Measurements from ENCODE around the gene TM4SF20.

The TM4SF20 gene

GRCh38 chr2:227323818-227324217 lies 55.3 kb downstream of the TM4SF20 start:
- Histone ChIP-seq H3K36me3 (ENCODE audit: control insufficient read depth, insufficient read depth, low read length) (no peaks in the 10 kb centered on the region; the same call in 1 of the 2 replicates), H3K27ac (ENCODE audit: low read length) (no peak overlapping the region), H3K9me3 (ENCODE audit: control insufficient read depth, insufficient read depth, low read length) (no peaks in the 10 kb centered on the region), H3K27me3 (ENCODE audit: control insufficient read depth, insufficient read depth, low read length) (no peaks in the 10 kb centered on the region), H3K4me3 (ENCODE audit: low read length) (no peak overlapping the region), H3K4me1 (ENCODE audit: control insufficient read depth, insufficient read depth, low read length) (no peaks in the 10 kb centered on the region)
- no peak for DNase-seq (ENCODE audit: low read depth, low spot score)
- no CpG with 5 or more reads among the region's 4 CpGs for WGBS (ENCODE audit: insufficient coverage, insufficient read length)

- Histone ChIP-seq H3K36me3 (ENCODE audit: control insufficient read depth, insufficient read depth, low read length) (no peaks in the 10 kb centered on the region; the same call in 1 of the 2 replicates), H3K27me3 (ENCODE audit: control insufficient read depth, insufficient read depth, low read length) (no peaks in the 10 kb centered on the region), H3K27ac (ENCODE audit: low read length) (no peak overlapping the region), H3K9me3 (ENCODE audit: control insufficient read depth, insufficient read depth, low read length) (no peaks in the 10 kb centered on the region), H3K4me3 (ENCODE audit: low read length) (no peak overlapping the region), H3K4me1 (ENCODE audit: control insufficient read depth, insufficient read depth, low read length) (no peaks in the 10 kb centered on the region)
- WGBS (ENCODE audit: insufficient coverage, insufficient read length): no CpG with 5 or more reads among the region's 5 CpGs
- DNase-seq (ENCODE audit: low read depth, low spot score): no peak
Measured at GRCh38 chr2:227322530-227323205, 56.4 kb downstream of the TM4SF20 start.

- WGBS (ENCODE audit: insufficient coverage, insufficient read length): no CpG with 5 or more reads among the region's 33 CpGs
- no peak for DNase-seq (ENCODE audit: low read depth, low spot score)
- no peak overlapping the region for H3K4me3 ChIP-seq (ENCODE audit: low read length)
- H3K27me3 ChIP-seq (ENCODE audit: control insufficient read depth, insufficient read depth, low read length): no peaks in the 10 kb centered on the region
- H3K9me3 ChIP-seq (ENCODE audit: control insufficient read depth, insufficient read depth, low read length): no peaks in the 10 kb centered on the region
- H3K36me3 ChIP-seq (ENCODE audit: control insufficient read depth, insufficient read depth, low read length): no peaks in the 10 kb centered on the region; the same call in 1 of the 2 replicates
- no peak overlapping the region for H3K27ac ChIP-seq (ENCODE audit: low read length)
- H3K4me1 ChIP-seq (ENCODE audit: control insufficient read depth, insufficient read depth, low read length): no peaks in the 10 kb centered on the region
Measured at GRCh38 chr2:227320305-227321094, 58.6 kb downstream of the TM4SF20 start.

GRCh38 chr2:227317834-227318233 lies 61.3 kb downstream of the TM4SF20 start:
- no peak for DNase-seq (ENCODE audit: low read depth, low spot score)
- H3K9me3 ChIP-seq (ENCODE audit: control insufficient read depth, insufficient read depth, low read length): no peaks in the 10 kb centered on the region
- no peaks in the 10 kb centered on the region; the same call in 1 of the 2 replicates for H3K36me3 ChIP-seq (ENCODE audit: control insufficient read depth, insufficient read depth, low read length)
- no peaks in the 10 kb centered on the region for H3K27me3 ChIP-seq (ENCODE audit: control insufficient read depth, insufficient read depth, low read length)
- WGBS (ENCODE audit: insufficient coverage, insufficient read length): no CpG with 5 or more reads among the region's 2 CpGs
- H3K4me3 ChIP-seq (ENCODE audit: low read length): no peak overlapping the region
- no peak overlapping the region for H3K27ac ChIP-seq (ENCODE audit: low read length)
- no peaks in the 10 kb centered on the region for H3K4me1 ChIP-seq (ENCODE audit: control insufficient read depth, insufficient read depth, low read length)

- no peak for DNase-seq (ENCODE audit: low read depth, low spot score)
- Histone ChIP-seq H3K36me3 (ENCODE audit: control insufficient read depth, insufficient read depth, low read length) (no peaks in the 10 kb centered on the region), H3K4me1 (ENCODE audit: control insufficient read depth, insufficient read depth, low read length) (no peaks in the 10 kb centered on the region), H3K27me3 (ENCODE audit: control insufficient read depth, insufficient read depth, low read length) (no peaks in the 10 kb centered on the region), H3K4me3 (ENCODE audit: low read length) (no peak overlapping the region), H3K27ac (ENCODE audit: low read length) (no peak overlapping the region), H3K9me3 (ENCODE audit: control insufficient read depth, insufficient read depth, low read length) (no peaks in the 10 kb centered on the region)
- no CpG with 5 or more reads among the region's 1 CpG for whole genome bisulfite sequencing (ENCODE audit: insufficient coverage, insufficient read length)
Measured at GRCh38 chr2:227313310-227313709, 65.8 kb downstream of the TM4SF20 start.

- Histone ChIP-seq H3K36me3 (ENCODE audit: control insufficient read depth, insufficient read depth, low read length) (no peaks in the 10 kb centered on the region), H3K27me3 (ENCODE audit: control insufficient read depth, insufficient read depth, low read length) (no peaks in the 10 kb centered on the region), H3K4me1 (ENCODE audit: control insufficient read depth, insufficient read depth, low read length) (no peaks in the 10 kb centered on the region), H3K27ac (ENCODE audit: low read length) (no peak overlapping the region), H3K4me3 (ENCODE audit: low read length) (no peak overlapping the region), H3K9me3 (ENCODE audit: control insufficient read depth, insufficient read depth, low read length) (no peaks in the 10 kb centered on the region)
- no peak for DNase-seq (ENCODE audit: low read depth, low spot score)
- WGBS (ENCODE audit: insufficient coverage, insufficient read length): no CpG with 5 or more reads among the region's 2 CpGs
Measured at GRCh38 chr2:227312579-227312978, 66.5 kb downstream of the TM4SF20 start.
